ENCODE results near the gene CTSC.

GRCh38 chr11:88249706-88250105, 87.8 kb downstream of the CTSC start:
- TF ChIP-seq, protein P1, sequence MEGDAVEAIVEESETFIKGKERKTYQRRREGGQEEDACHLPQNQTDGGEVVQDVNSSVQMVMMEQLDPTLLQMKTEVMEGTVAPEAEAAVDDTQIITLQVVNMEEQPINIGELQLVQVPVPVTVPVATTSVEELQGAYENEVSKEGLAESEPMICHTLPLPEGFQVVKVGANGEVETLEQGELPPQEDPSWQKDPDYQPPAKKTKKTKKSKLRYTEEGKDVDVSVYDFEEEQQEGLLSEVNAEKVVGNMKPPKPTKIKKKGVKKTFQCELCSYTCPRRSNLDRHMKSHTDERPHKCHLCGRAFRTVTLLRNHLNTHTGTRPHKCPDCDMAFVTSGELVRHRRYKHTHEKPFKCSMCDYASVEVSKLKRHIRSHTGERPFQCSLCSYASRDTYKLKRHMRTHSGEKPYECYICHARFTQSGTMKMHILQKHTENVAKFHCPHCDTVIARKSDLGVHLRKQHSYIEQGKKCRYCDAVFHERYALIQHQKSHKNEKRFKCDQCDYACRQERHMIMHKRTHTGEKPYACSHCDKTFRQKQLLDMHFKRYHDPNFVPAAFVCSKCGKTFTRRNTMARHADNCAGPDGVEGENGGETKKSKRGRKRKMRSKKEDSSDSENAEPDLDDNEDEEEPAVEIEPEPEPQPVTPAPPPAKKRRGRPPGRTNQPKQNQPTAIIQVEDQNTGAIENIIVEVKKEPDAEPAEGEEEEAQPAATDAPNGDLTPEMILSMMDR (IDR thresholded peaks at IDR 0.05; ENCODE audit: insufficient read depth, low read length, poor library complexity, severe bottlenecking): no peak
- TF ChIP-seq EZH2phosphoT487 (conservative IDR thresholded peaks at IDR 0.05; ENCODE audit: low read length): no peak
